ENCODE measurements around the gene F9. TPM values are rescaled to one million over a fixed set of nuclear protein-coding genes. Genes with fewer than 3 reads are reported as not detected.

F9 gene
- total RNA-seq, 1 donor from 2014 or later, result not detected

GRCh38 chrX:139596068-139596467, 65.5 kb downstream of the F9 start:
- DNase-seq (ENCODE audit: extremely low read depth, low read depth, low spot score), result no peak

GRCh38 chrX:139600105-139600504, 69.6 kb downstream of the F9 start:
- DNase-seq (ENCODE audit: extremely low read depth, low read depth, low spot score), result no peak

Other genes starting within 250 kb of the F9 start
- 0.12 TPM in 1 of 2 replicates, not detected in the other for gene MCF2, start 177.4 kb downstream of the F9 start, total RNA-seq